Measurements from ENCODE around the gene KLK13.

The KLK13 gene, protein sequence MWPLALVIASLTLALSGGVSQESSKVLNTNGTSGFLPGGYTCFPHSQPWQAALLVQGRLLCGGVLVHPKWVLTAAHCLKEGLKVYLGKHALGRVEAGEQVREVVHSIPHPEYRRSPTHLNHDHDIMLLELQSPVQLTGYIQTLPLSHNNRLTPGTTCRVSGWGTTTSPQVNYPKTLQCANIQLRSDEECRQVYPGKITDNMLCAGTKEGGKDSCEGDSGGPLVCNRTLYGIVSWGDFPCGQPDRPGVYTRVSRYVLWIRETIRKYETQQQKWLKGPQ

DNA sequence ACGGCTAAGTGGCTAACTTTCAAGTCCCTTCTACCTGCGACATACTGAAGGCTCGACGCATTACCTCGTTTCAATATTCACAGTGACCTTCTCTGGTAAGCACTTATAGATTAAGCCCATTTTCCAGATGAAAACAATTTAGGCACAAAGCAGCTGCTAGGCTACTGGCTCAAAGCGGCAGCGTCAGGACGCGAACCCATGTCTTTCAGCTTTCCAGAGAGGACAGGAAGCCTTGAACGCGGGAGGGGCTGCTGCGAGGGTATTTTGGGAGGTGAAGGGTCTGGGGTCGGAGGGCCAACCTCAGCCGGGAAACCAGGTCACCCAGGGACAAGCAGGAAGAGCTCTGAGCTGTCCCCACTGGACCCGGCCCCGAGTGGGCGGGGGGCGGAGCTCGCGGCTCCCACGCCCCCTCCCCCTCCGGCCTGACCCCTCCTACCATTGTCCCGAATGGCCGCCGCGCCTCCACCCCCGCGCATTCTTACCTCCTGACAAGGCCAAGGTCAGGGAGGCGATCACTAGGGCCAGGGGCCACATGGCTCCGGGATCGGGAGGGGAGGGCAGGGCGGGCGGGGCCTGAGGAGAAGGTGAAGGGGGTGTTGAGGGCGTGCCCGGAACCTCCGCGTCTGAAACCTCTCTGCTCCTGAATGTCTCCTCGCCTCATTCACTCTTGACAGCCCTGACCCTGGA, at the start of gene KLK13:
TSS of gene KLK13 (minus strand) at position 559 of the 687 bp plus-strand sequence. CDS start at position 534, 25 bp downstream.
- DNase-seq = no peak

DNA sequence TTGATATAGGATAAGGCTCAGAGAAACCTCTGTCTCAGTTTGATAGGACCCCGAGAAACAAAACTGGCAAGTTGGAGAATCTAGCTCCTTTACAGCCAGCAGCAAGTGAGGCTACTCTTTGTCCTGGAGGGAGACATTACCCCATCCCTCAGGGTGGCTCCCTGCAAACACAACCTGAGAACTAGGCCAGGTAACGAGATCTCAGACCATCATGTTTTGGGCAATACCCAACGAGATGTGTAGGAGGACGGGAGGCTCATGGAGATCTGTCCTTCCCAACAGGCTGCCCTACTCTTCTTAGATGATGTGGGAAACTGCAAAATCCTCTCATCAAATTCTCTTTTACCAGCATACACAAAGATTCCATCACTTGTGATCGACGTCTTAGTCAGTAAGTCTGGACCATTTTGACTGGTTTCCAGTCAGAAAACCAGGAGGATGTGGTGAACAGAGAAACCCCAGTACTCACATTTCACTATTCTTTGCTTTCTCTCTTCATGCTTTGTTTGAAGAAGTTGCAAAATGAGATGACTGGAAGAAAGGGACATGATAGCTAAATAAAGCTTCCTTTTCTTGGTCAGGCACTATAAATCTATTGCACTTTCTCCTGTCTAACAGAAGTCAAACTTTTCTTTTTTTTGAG, 49.3 kb upstream of the KLK13 start:
- DNase-seq = no peak

DNA sequence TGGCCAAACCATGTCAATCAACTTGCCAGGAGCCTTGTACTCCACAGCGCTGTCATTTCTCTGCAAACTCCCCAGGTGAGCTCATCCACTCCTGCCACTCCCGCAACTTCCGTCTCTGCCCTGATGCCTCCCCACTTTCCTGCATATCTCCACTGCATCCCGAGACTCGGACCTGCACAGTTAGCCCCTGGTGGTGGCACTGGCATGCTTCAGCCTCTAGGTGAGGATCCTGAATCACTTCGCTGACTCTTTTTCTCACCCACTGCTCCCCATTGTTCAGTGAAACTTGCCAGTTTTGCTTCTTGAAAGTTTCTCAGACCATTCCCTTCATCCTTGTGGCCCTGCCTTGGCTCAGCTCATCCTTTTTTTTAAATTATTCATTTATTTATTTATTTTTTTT, 46.7 kb upstream of the KLK13 start:
- no peak for DNase-seq

DNA sequence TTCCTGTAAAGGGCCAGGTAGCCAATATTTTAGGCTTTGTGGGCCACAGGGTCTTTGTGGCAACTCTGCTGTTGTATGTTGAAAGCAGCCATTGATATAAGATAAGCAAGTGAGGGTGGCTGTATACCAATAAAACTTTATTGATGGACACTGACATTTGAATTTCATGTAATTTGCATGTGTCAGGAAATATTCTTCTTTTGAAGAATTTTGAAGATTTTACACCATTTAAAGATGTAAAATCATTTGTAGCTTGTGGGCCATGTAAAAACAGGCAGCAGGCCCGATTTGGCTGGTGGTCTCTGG, 45.7 kb upstream of the KLK13 start:
- DNase-seq = no peak

DNA sequence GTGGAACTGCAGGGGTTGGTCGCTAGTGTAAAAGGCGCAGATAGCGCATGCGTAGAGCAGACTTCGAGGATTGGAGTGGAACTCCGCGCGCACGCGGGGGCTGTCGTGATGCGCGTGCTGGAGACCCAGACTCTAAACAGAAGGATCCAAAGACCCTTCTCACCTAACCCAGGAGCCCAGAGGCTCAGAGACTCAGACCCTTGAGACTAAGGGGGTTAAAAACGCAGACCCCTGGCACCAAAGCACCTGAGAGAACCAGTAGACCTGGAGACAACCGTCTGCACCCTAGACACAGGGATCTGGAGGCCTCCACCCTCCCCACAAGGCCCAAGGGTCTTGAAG, 43.9 kb upstream of the KLK13 start:
- DNase-seq = no peak

DNA sequence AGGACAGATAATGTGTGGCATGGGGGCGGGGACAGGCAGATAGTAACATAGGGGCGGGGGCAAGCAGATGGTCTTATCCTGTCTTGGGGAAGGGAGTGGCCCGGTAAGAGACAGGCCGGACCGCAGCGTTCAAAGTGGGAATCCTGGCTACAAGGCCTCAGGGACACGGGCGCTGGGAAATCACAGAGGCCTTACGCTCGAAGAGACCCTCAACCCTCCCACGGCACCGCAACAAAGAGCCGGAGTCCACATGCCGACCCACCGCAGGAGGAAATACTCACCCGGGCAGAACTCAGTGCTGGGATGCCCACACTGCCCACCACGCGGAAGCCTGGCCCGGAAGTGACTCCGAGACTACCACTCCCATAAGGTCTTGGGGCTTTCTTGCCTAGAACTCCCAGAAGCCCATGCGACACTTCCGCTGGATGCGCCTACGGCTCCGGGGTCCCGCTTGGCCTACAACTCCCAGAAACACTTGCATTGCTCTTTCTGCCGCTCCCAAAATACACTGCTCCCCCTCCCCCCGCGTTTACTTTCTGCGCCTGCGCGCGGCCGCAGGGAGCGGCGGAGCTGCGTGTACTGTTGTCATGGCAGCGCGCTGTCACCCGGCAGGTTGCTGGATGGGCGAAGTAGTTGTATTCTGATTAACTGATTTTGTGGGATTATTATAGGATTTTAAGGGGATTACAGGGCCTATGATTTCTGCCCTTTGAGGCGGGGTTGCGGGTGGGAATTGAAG, 43.3 kb upstream of the KLK13 start, which contains the start of gene CTU1:
TSS of gene CTU1 (minus strand) at position 344 of the 739 bp plus-strand sequence. CDS start 3,840 bp downstream, outside the sequence.
- peak; percentile 97 for DNase-seq

DNA sequence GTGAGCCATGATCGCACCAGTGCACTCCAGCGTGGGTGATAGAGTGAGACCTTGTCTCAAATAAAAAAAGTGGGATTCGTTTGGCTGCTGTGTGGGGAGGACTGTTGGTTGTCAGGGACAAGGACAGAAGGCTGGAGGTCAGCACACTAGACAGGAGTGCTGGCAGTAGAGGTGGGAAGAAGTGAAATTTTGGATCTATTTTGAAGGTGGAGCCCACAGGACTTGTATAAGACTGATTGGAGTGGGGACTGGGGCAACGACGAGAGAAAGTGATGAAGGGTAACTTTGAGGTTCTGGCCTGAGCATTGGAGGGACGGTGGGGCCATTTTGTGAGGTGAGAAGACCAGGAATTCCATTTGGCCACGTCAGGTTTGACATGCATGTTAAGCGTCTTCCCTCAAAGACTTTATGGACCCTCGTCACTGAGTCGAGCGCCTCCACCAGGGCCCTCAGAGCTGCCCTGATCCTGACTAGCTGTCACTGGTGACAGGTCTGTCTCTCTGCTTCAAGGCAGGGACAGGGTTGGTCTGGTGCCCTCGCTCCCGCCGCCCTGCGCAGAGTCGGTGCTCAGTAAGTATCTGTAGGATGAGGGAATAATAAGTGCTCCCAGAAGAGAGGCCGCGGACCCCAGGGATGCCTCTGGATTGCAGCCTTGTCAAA, 42.6 kb upstream of the KLK13 start:
- no peak for DNase-seq

DNA sequence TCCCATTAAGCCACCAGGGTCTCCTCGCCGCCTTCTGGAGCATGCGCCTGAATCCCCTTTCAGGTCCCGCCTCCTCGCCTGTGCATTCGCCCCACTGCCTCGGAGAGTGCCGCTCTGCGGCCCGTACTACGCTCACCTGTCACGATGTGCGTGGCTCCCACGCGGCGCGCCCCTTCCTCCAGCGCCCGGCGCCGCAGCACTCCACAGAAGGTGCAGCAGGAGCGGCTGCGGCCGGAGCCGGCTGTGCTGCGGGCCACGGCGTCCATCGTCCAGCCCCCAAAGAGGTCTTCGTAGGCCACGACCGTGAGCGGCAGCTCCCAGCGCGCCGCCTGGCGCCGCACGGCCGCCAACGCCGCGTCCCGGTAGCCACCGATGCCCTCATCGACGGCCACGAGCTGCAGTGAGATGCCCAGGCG, 39.0 kb upstream of the KLK13 start:
- no peak for DNase-seq

DNA sequence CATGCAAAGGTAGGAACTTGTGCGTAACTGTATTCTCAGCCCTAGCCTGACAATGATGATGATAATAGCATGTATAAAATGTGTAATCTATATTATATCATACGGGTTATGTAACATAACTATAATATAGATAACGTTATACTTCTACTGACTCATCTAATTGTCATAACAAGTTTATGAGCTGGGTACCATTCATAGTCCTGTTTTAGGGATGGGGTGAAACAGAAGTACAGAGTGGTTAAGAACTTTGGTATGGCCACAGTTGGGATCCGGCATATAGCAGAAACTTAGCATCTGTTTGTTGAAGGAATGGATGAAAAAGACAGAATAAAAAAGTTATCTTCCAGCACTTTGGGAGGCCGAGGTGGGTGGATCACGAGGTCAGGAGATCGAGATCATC, 38.1 kb upstream of the KLK13 start:
- no peak for DNase-seq

DNA sequence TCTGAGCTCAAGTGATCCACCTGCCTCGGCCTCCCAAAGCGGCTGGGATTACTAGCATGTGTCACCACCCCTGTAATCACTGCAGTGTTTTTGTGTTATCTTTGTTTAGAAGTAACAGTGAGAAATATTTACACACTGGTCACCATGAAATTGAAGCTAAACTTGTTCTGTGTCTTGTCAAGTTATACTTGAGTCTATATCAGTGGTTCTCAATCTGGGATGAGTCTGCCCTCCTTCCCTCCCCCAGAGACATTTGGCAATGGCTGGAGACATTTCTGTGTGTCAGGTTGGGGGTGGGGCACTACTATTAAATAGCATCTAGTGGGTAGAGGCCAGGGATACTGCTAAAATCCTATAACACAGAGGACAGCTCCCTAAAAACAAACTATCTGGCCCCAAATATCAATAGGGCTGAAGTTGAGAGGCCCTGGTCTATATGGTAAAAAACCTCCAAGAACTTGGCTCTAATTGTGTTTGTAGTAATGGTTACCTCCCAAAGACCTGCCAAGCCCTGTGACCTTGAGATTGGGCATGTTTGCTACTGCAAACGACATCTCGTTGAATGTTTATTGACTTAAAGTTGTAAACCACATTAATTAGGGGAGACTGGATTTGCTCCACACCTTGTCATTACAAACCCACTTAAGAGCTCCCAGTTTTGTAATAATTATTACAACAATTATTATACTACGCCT, 36.4 kb upstream of the KLK13 start:
- DNase-seq = no peak

DNA sequence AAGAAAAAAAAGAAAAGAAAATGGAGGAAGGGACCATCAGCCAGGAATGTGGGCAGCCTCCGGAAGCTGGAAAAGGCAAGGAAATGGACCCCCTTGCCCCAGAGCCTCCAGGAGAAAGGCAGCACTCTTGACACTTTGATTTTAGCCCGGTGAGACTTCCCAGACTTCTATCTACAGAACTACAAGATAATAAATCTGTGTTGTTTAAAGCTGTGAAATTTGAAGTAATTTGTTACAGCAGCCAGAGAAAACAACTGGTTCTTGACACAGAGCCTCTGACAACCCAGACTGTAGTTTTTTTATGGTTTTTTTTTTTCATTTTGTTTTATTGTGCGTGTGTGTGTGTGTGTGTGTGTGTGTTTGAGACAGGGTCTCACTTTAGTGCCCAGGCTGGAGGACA, 35.7 kb upstream of the KLK13 start:
- no peak for DNase-seq

DNA sequence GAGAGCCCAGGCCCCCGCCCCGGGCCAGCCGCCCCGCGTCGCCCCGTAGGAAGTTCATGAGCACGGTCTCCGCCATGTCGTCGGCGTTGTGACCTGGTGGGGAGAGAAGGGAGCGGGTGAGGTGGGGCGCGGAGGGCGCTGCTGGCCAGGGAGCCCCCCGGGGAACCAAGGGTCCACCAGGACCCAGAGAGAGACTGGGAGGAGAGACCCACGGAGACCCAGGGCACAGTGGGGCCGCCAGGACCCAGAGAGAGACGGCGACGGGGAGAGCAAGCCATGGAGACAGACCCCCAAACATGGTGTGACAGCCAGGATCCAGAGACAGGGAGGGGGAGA, 34.1 kb upstream of the KLK13 start:
- no peak for DNase-seq

DNA sequence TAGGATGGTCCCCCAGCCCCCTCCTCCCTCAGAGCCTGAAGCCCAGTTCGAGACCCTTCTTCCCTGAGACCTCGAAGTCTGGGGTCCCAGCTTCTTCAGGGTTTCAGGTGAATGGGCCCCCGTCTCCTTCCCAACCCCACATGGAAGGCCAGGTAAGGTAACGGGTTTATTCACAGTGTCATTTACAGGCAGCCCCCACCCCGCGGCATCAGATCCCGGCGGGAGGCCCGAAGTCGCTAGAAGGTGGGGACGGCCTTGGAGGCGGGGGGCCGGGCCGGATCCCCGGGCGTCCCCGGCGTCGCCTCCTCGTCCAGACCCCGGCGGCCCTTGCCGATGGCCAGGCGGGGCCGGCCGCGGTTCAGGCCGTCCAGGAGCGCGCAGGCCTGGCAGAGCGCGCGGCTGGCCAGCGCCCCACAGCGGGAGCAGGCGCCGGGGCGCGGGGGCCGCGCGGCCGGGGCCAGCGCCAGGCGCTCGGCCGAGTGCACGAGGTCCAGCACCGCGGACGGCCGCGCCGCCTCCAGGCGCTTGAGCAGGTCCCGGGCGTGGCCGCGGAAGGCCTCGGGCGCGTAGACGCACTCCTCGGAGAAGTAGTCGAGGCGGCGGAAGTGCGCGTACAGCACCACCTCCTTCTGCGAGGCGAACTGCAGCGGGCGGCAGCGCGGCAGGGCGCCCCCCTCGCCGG, 33.6 kb upstream of the KLK13 start:
- no peak for DNase-seq

DNA sequence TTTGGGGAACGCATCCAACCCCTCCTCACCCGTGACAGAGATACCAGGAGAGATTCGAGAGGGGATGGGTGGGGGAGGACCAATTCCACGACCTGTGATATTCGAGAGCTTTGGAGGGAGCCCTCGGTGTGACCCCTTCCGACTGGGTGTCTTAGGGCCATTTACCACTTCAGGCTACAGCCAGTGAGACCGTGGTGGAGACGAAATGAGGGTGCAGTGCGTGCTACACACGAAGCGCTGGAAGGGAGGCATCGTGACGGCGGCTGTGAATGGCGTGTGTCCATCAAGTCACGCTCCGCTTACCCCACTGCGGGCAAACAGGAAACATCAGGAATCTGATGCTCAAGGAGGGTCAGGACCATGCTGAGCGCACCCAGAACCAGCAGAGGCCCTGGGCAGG, 32.9 kb upstream of the KLK13 start:
- DNase-seq = no peak

DNA sequence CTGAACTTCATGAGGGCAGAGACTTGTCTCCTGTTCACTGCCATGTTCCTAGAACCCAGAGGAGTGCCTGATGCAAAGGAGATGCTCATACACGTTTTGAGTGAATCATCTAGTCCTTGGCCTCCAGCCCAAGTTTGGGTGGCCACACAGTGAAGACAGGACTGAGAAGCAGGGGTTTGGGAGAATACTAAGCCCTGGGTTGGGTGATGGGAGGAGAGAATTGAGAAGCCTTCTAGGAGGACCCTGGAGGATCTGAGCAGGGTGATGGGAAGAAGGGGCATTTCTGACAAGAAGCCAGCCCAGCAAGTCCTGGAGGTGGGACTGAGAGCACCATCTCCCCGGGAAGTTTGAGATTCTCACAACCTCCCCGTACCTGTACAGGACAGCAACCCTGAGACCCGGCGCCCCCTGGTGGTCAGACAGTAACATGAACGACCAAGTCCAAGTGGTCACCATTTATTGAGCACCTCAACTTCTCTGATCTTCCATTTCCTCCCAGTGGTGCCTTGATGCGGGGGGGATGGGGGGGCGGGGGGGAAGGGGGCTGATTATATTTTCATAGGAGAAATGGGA, 32.4 kb upstream of the KLK13 start:
- DNase-seq = peak; percentile 87

DNA sequence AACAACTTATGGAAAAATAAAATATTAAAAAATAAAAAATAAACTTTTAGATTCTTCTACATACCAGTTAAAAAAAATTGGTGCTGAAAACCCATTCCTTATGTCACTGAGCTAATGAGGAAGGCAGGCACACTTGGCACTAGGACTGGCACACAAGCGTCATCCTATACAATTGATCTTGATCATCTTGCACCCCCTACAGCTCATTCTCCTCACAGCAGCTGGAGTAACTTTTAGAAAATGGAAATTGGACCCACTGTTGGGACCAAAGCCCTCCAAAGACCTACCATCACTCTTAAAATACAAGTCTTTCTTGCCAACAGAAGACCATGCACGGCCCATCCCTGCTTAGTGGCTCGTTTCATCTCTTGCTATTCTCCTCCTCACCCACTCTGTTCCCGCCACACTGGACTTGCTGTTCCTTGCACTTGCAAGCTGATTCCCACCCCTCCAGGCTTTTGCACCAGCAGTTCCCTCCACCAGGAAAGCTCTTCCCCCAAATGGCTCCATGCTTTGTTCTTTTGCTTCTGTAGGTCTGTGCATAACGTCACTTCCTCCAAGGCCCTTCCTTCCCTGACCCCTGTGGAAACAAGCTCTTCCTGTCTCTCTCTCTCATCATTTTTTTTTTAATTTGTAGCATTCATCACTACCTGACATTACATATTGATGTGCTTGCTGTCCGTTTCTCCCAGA, 31.7 kb upstream of the KLK13 start:
- DNase-seq = no peak

DNA sequence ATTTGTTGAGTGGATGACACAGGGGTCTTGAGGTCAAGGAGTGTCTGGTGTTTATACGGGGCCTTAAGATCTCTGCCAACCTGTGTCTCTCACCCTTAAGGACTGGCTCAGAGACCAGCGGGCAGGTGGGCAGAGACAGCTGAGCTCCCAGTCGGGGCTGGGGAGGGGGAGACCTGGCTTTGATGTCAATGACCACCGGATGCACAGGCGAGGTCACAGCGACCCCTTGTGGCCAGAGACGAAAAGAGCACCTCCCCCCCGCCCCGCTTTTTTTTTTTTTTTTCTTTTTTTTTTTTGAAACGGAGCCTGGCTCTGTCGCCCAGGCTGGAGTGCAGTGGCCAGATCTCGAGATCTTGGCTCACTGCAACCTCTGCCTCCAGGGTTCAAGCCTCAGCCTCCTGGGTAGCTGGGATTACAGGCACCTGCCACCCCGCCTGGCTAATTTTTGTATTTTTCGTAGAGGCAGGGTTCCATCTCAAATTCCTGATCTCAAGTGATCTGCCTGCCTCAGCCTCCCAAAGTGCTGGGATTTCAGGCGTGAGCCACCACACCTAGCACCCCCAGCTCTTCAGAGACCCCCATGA, 29.9 kb upstream of the KLK13 start:
- peak; percentile 64 for DNase-seq

DNA sequence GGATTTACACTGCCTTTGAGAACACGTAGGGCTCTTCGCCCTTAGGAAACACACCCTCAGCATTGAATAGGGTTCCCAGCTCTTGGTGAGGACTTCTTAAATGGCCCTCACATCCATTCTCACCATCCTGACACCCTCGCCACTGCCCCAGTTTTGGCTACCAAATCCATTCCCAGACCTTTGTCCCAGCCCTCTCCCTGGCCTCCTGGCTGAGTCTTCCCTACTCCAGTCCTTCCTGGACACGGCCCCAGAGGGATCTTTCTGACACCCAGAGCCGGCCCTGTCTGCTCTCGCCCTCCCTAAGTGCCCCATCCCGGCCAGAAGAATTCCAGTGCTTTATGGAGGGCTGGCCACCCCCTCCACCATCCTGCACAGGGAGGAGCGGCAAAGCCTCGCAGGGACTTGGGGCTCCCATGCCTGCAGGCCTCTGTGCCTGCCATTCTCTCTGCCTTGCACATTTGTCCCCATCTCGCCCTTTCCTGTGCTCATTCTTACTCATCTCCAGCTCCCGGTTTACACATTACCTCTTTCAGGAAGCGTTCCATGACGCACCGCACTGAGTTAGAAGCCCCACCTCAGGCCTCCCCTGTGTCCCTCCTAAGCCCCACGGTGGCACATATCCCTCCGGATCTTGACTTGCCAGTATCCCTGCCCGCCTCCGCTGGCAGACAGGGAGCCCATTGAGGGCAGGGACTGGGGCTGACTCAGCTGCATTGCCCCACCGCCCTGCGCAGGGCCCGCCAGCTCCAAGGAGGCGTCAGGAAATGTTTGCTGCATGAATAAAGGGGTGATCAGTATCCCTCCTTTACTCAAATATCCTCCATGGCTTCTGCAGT, 28.8 kb upstream of the KLK13 start:
- DNase-seq = no peak

DNA sequence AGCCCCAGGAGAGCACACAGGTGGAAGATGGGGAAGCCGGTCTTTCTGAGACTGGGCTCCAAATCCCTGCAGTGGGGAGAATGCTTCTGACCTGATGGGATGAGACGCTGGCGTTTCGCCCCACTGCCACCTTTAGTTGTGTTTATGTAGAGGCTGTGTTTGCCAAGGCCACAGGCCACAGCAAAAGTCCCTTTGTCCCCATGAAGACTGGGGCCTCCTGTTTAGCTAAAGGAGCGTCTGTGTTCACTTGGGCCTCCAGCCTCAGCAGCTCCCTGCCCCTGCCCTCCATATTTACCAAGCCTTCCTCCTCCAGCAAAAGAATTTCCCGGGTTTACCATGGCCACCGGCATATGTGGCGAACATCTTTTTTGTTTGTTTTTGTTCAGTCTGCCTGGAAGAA, 28.2 kb upstream of the KLK13 start:
- no peak for DNase-seq
